Measurements from ENCODE around the gene SOCS1. TPM values are rescaled to one million over a fixed set of nuclear protein-coding genes. Genes with fewer than 3 reads are reported as not detected.

Gene SOCS1
- total and polyA plus RNA-seq, 2 experiments from 2014 or later: 84.7 to 104 TPM

GRCh38 chr16:11217651-11218603 is 38.1 kb downstream of the SOCS1 start (continued):
- TF ChIP-seq STAT1 (IDR thresholded peaks at IDR 0.05; ENCODE audit: unreplicated experiment) (no peak), ETS1 (IDR thresholded peaks at IDR 0.05) (no peak)

- Mint-ChIP-seq H3K4me3 (no peak overlapping the region), H3K9me3 (peaks cover 35% of the 10 kb centered on the region), H3K36me3 (ENCODE audit: low read depth) (peaks cover 16% of the 10 kb centered on the region), H3K27ac (no peak overlapping the region), H3K27me3 (ENCODE audit: insufficient read depth, low read depth, poor library complexity) (peaks cover 13% of the 10 kb centered on the region), H3K4me1 (no peaks in the 10 kb centered on the region)
- H3K27me3 ChIP-seq (ENCODE audit: insufficient read depth): no peaks in the 10 kb centered on the region
- ATAC-seq: no peak
- no peaks in the 10 kb centered on the region for H3F3A ChIP-seq (replicated peaks; ENCODE audit: low read depth)
- no peaks in the 10 kb centered on the region for H4K20me1 ChIP-seq (replicated peaks; ENCODE audit: insufficient read depth)
- H2AFZ ChIP-seq: no peak overlapping the region
- no peaks in the 10 kb centered on the region for H3K4me1 ChIP-seq (ENCODE audit: insufficient read depth)
- no peak overlapping the region for H3K4me3 ChIP-seq
- H3K4me2 ChIP-seq: no peak overlapping the region
- DNase-seq (ENCODE audit: low spot score): no peak
- H3K36me3 ChIP-seq (ENCODE audit: insufficient read depth): no peaks in the 10 kb centered on the region
- no peaks in the 10 kb centered on the region for H3K79me2 ChIP-seq (replicated peaks; ENCODE audit: insufficient read depth)
- no peak overlapping the region for H3K27ac ChIP-seq (ENCODE audit: low read depth)
- H3K9me2 ChIP-seq (ENCODE audit: insufficient read depth): no peaks in the 10 kb centered on the region
- TF ChIP-seq CREB1 (CRISPR knock-in tag; IDR thresholded peaks at IDR 0.05; ENCODE audit: low read depth) (no peak), ZNF462 (CRISPR knock-in tag; IDR thresholded peaks at IDR 0.05) (no peak), ETS1 (IDR thresholded peaks at IDR 0.05) (no peak), EZH2 (IDR thresholded peaks at IDR 0.05; ENCODE audit: low read depth, unreplicated experiment) (no peak), EZH2phosphoT487 (IDR thresholded peaks at IDR 0.05; ENCODE audit: unreplicated experiment) (no peak), POLR2AphosphoS5 (IDR thresholded peaks at IDR 0.05; ENCODE audit: low read depth) (no peak), ZNF331 (CRISPR knock-in tag; IDR thresholded peaks at IDR 0.05; ENCODE audit: low read depth) (no peak), JUNB (IDR thresholded peaks at IDR 0.05; ENCODE audit: unreplicated experiment) (no peak), REST (IDR thresholded peaks at IDR 0.05; ENCODE audit: unreplicated experiment) (no peak)
Observed at GRCh38 chr16:11215935-11216556, 40.0 kb downstream of the SOCS1 start.
